Testis (tissue), 2 donors: ENCODE data around the gene FRMD6.
"Not testable (repeated sequence)": the region's sequence is repeated elsewhere in the genome, so short reads cannot be mapped to it uniquely, and the experiment has no call there.

Experiments
- POLR2A ChIP-seq: fragments of 450-650 bp; IDR thresholded peaks from one replicate; pipeline ENCODE4 v1.6.1; 2017; ENCODE audit warnings: antibody characterized with exemption, mild to moderate bottlenecking, moderate library complexity
- TF ChIP-seq, protein P1 (sequence below), 3 experiments: fragments of 450-650 bp in 2 of 3; fragments of 200-600 bp in 1 of 3; sonication (generic) in 1 of 3; IDR thresholded peaks; one replicate each; pipeline ENCODE4 v1.5.1; 2016 to 2019; ENCODE audit warnings: antibody characterized with exemption in 3 of 3, mild to moderate bottlenecking in 2 of 3, moderate library complexity in 1 of 3

DNA sequence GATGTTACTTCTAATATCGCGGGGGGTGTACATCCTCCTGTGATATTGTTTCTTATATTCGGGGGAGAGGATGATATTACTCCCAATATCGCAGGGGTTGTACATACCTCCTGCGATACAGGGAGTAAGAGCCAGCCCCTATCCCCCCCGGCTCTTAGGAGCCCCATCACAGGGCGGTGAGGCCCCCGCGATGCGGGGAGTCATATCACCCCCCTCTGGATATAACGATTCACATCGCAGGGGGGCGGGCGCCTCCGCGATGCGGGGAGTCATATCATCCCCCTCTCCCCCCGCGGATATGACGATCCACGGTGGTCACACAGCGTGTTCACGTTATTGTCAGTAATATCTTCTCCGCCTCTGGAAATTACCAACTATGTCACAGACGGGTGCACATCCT lies 95.1 kb downstream of the FRMD6 start:
- not testable (repeated sequence) for TF ChIP-seq POLR2A
- TF ChIP-seq, protein P1, sequence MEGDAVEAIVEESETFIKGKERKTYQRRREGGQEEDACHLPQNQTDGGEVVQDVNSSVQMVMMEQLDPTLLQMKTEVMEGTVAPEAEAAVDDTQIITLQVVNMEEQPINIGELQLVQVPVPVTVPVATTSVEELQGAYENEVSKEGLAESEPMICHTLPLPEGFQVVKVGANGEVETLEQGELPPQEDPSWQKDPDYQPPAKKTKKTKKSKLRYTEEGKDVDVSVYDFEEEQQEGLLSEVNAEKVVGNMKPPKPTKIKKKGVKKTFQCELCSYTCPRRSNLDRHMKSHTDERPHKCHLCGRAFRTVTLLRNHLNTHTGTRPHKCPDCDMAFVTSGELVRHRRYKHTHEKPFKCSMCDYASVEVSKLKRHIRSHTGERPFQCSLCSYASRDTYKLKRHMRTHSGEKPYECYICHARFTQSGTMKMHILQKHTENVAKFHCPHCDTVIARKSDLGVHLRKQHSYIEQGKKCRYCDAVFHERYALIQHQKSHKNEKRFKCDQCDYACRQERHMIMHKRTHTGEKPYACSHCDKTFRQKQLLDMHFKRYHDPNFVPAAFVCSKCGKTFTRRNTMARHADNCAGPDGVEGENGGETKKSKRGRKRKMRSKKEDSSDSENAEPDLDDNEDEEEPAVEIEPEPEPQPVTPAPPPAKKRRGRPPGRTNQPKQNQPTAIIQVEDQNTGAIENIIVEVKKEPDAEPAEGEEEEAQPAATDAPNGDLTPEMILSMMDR (IDR thresholded peaks at IDR 0.05), result not testable (repeated sequence)
